GM12873 (cell line): ENCODE results near the gene RBFOX1.

Experiments
- CTCF ChIP-seq: IDR thresholded peaks from 2 replicates; pipeline ENCODE4 v1.5.1; 2012; ENCODE audit warnings: low read depth, mild to moderate bottlenecking, moderate library complexity, low read length, control low read depth; ENCODE audit not compliant: insufficient read depth; ENCODE audit errors: missing control alignments

RBFOX1 gene

DNA sequence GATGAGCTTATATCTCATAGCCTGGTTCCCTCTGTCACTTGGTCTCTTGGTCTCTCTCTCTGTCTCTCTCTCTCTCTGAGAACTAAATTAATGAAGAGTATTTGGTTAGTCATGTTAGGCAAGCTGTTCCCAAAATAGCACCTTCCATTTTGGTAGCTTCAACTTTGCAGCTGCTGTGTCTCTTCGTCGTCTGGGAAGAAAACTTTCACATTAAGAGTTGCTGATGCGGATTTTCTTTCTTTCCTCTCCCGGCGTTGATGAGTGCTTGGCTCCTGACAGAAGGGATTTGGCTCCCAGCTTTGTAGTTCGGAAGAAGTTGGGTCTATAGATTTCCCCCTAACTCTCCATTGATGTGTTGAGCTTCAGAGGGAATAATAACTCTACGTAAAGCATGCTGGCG, at the start of gene RBFOX1:
Gene RBFOX1 (plus strand): TSS at position 235 of the 400 bp plus-strand sequence.
- TF ChIP-seq CTCF, result no peak

GRCh38 chr16:7284780-7285179, 47.9 kb upstream of the RBFOX1 start:
- no peak for TF ChIP-seq CTCF

DNA sequence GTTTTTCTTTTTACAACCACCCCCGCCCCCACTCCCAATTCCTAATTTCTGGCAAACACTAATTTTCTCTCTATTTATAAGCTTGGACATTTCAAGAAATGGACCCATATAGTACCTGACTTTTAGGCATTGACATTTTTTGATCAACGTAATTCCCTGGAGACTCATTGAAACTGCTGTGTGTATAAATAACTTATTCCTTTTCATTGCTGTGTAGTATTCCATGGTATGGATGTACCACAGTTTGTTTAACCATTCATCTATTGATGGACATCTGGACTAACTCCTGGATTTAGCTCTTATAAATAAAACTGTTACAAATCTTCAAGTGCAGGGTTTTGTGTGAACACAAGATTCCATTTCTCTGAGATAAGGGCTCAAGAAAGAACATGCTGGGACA, 47.1 kb upstream of the RBFOX1 start:
- no peak for TF ChIP-seq CTCF

- TF ChIP-seq CTCF, result no peak
Observed at GRCh38 chr16:7289299-7289698, 43.3 kb upstream of the RBFOX1 start.

DNA sequence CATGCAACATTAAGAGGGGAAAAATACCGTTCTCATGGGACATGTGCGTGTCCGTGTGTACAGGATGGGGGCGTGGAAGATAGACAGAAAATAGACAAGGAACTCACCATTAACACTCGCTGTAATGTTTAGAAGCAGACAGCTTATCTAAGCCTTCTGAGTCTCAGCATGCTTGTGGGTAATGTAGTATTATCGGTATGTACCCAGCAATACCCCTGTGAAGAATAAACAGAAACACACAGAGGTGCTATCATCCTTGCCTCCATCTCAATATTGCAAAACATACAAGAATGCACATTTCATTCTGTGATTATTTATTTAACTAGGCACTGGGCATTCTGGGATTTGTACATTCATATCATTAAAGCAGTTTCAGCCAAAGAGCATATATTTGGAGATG, 42.0 kb upstream of the RBFOX1 start:
- TF ChIP-seq CTCF, result no peak

DNA sequence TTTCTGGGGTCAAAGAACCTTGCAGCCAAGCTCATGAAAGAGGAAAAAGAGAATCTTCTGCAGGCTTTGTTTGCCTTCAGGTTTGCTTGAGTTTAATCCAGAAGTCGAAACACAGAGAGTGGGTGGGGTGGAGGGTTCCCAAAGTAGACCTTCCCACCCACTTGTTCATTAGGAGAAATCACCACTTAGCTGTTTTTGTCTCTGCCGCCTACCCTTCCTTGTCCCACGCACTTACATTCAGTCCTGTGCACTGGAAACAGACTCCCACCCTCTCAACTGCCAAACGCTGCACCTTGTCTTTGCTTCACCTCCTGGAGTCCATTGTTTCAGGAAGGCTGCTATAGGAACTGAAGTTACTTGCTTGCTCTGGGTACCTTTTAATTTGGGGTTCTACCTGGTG, 38.6 kb upstream of the RBFOX1 start:
- no peak for TF ChIP-seq CTCF

GRCh38 chr16:7303052-7303610, 29.5 kb upstream of the RBFOX1 start:
- TF ChIP-seq CTCF, result no peak
